Fibroblast of mammary gland (primary cell): ENCODE results near the gene OPALIN.

Experiments
- DNase-seq: peaks from one replicate; pipeline ENCODE4 v3.0.0-alpha.2; 2010; ENCODE audit warnings: low read depth
- H3K4me3 ChIP-seq: 2 replicates; pipeline ENCODE4 v1.5.1; 2011; ENCODE audit warnings: low read depth, mild to moderate bottlenecking, low read length, moderate library complexity; ENCODE audit not compliant: control insufficient read depth
- TF ChIP-seq, protein P1 (sequence below): conservative IDR thresholded peaks from 2 replicates; pipeline ENCODE4 v1.5.1; 2011; ENCODE audit warnings: low read depth, low read length, inconsistent platforms; ENCODE audit not compliant: control insufficient read depth, insufficient read depth

Gene OPALIN

DNA sequence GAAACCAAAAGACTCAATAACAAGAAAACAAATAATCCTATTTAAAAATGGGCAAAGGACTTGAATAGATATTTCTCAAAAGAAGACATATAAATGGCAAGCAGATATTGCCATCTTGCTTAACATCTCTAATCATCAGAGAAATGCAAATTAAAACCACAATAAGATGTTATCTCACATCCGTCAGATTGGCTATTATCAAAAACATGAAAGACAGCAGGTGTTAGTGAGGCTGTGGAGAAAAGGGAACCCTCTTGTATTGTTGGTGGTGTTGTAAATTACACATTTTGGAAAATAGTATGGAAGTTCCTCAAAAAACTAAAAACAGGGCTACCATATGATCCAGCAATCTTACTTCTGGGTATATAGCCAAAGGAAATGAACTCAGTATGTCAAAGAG lies 25.7 kb downstream of the OPALIN start:
- H3K4me3 ChIP-seq = no peak overlapping the region

DNA sequence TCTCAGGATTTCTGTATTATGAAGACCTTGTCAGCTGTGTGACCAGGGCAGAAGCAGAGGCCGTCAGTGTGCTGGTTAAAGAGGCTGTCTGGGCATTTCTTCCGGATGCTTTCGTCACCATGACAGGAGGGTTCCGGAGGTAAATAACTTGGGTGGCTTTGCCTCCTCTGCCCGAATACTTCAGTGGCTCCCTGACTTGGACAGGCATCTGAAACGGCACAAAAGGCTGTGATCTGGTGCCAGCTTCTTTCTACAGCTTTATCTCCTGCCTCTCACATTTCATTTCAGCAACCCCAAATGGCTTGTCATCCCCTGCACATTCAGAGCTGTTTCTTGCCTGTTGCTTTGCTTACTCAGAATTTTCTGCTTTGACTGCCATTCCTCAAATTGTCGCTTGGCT lies 31.3 kb downstream of the OPALIN start:
- TF ChIP-seq, protein P1, sequence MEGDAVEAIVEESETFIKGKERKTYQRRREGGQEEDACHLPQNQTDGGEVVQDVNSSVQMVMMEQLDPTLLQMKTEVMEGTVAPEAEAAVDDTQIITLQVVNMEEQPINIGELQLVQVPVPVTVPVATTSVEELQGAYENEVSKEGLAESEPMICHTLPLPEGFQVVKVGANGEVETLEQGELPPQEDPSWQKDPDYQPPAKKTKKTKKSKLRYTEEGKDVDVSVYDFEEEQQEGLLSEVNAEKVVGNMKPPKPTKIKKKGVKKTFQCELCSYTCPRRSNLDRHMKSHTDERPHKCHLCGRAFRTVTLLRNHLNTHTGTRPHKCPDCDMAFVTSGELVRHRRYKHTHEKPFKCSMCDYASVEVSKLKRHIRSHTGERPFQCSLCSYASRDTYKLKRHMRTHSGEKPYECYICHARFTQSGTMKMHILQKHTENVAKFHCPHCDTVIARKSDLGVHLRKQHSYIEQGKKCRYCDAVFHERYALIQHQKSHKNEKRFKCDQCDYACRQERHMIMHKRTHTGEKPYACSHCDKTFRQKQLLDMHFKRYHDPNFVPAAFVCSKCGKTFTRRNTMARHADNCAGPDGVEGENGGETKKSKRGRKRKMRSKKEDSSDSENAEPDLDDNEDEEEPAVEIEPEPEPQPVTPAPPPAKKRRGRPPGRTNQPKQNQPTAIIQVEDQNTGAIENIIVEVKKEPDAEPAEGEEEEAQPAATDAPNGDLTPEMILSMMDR = no peak
- DNase-seq = no peak
- no peak overlapping the region for H3K4me3 ChIP-seq

More for the DNA sequence above, 25.7 kb downstream of the OPALIN start:
- DNase-seq = no peak
- TF ChIP-seq, protein P1 = no peak

DNA sequence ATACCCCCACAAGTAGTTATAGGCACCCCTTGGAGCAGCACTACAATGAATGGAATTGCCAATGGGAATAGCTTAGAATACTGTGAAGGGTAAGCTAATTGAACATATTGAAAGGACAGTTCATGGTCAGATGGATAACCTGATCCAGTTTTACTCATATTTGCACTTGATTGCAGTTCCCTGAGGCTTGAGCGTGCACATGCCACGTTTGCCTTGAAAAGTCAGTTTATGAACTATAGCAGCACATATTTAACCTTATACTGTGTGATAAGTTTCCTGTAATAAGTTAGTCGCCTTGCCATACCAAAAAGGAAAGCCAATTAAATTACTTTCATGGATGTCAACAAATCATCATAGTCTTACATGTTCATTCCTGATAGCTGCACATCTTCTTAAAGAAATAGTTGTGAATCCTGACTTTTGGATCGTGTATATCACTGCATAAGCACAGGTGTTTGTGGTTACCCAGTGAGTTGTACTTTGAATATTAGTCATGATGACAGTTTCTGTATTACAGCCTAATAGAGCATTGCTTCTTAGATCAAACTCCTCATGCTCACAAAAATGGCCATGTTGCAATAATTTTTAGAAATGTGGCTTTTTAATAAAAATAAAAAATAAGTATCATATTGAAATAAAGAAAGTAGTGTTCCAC lies 33.0 kb downstream of the OPALIN start:
- no peak for DNase-seq
- TF ChIP-seq, protein P1 = no peak
- H3K4me3 ChIP-seq = no peak overlapping the region

DNA sequence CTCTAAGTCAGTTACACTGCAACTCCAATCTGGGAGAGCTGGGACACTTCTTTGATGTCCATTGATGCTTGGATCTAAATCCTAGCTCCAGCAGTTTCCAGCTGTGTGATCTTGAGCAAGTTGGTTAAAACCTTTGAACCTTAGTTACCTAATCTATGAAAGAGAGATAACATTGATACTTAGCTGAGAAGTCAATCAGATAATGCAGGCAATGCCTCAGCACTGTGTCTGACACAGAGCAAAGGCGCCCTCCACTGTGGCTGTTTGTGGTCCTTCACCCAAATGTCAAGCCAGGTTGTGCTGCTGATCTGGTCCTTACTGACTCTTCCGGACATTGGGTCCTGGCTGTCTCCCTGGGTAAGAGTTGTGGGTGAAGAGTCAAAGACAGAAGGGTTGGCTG lies 34.4 kb downstream of the OPALIN start:
- TF ChIP-seq, protein P1 = no peak
- H3K4me3 ChIP-seq = no peak overlapping the region
- DNase-seq = no peak

DNA sequence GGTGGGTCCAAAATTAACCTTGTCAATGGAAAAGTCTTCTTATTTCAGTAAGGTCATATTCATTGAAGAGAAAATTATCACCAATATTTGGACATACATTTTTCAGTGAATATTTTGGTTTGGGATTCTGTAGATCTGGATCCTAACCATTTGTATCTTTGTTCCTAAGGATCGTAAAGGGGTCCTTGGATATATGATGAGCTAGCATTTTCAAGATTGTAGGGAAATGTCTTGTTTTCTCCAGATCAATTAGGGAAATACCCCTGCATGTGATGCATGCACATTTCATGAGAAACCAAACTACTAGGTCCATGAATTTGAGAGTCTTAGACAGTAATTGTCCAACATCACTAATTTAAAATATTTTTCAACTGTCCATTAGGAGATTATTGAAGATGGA lies 36.5 kb downstream of the OPALIN start:
- no peak for DNase-seq
- no peak overlapping the region for H3K4me3 ChIP-seq
- TF ChIP-seq, protein P1 = no peak

DNA sequence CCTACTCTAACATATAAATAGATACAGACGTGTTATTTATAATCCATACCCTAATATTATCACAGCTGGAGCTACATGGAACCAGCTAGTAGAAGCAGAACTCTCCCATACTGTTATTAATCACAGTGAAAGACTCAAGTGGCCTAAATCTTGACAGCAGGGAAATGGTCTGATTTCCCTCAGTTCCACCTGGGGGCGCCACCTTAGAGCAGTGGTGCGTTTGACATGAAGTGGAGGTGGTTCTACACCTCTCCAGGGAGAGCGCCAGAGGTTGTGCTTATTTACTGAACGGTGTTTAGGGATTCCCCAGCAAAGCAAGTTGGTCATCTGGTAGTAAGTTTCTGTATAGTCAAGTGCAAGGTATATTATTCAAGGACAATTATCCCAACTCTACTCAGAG lies 37.0 kb downstream of the OPALIN start:
- TF ChIP-seq, protein P1 = no peak
- H3K4me3 ChIP-seq = no peak overlapping the region
- DNase-seq = no peak
